ENCODE results near the gene RPL31.

Gene RPL31

GRCh38 chr2:100975521-100975785 is 26.6 kb upstream of the RPL31 start:
- DNase-seq (ENCODE audit: low read depth): no peak

- DNase-seq (ENCODE audit: low read depth): no peak
Measured at GRCh38 chr2:100976061-100976460, 26.0 kb upstream of the RPL31 start.

- no peak for DNase-seq (ENCODE audit: low read depth)
Measured at GRCh38 chr2:100976645-100977391, 25.3 kb upstream of the RPL31 start.

GRCh38 chr2:100977511-100977910 is 24.6 kb upstream of the RPL31 start:
- no peak for DNase-seq (ENCODE audit: low read depth)

- DNase-seq (ENCODE audit: low read depth): no peak
Measured at GRCh38 chr2:100978582-100979191, 23.4 kb upstream of the RPL31 start.

- DNase-seq (ENCODE audit: low read depth): no peak
Measured at GRCh38 chr2:100980046-100980445, 22.0 kb upstream of the RPL31 start.

GRCh38 chr2:100981011-100981410 is 21.1 kb upstream of the RPL31 start:
- no peak for DNase-seq (ENCODE audit: low read depth)

- no peak for DNase-seq (ENCODE audit: low read depth)
Measured at GRCh38 chr2:100982431-100982861, 19.6 kb upstream of the RPL31 start.

- DNase-seq (ENCODE audit: low read depth): no peak
Measured at GRCh38 chr2:100983201-100983600, 18.9 kb upstream of the RPL31 start.

- DNase-seq (ENCODE audit: low read depth): no peak
Measured at GRCh38 chr2:100983684-100984310, 18.3 kb upstream of the RPL31 start.

- DNase-seq (ENCODE audit: low read depth): peak; percentile 72
Measured at GRCh38 chr2:100984892-100985307, 17.2 kb upstream of the RPL31 start.

- DNase-seq (ENCODE audit: low read depth): no peak
Measured at GRCh38 chr2:100986157-100986556, 15.9 kb upstream of the RPL31 start.

- no peak for DNase-seq (ENCODE audit: low read depth)
Measured at GRCh38 chr2:100987536-100987935, 14.6 kb upstream of the RPL31 start.

- no peak for DNase-seq (ENCODE audit: low read depth)
Measured at GRCh38 chr2:100987974-100988373, 14.1 kb upstream of the RPL31 start.

- no peak for DNase-seq (ENCODE audit: low read depth)
Measured at GRCh38 chr2:100988630-100989417, 13.3 kb upstream of the RPL31 start.

GRCh38 chr2:100989666-100990065 is 12.4 kb upstream of the RPL31 start:
- DNase-seq (ENCODE audit: low read depth): no peak

GRCh38 chr2:100990166-100990565 is 11.9 kb upstream of the RPL31 start:
- DNase-seq (ENCODE audit: low read depth): no peak

GRCh38 chr2:100990650-100991403 is 11.3 kb upstream of the RPL31 start:
- DNase-seq (ENCODE audit: low read depth): no peak

GRCh38 chr2:100991404-100991773 is 10.7 kb upstream of the RPL31 start:
- DNase-seq (ENCODE audit: low read depth): no peak

GRCh38 chr2:100992262-100992661 is 9.8 kb upstream of the RPL31 start:
- no peak for DNase-seq (ENCODE audit: low read depth)

- no peak for DNase-seq (ENCODE audit: low read depth)
Measured at GRCh38 chr2:100993294-100993693, 8.8 kb upstream of the RPL31 start.

Data from activated T-cell treated with anti-CD3 and anti-CD28 coated beads for 1 hour (primary cell).